H9 (cell line): ENCODE measurements around the gene IRX2. TPM values are rescaled to one million over a fixed set of nuclear protein-coding genes. Genes with fewer than 3 reads are reported as not detected.

Experiments used
- DNase-seq: peaks from one replicate; pipeline ENCODE4 v3.0.0-alpha.2; 2017
- H2AFZ ChIP-seq: one replicate; pipeline ENCODE4 v1.6.1; 2013; ENCODE audit warnings: mild to moderate bottlenecking, low read length, control low read depth, moderate library complexity
- H2AK5ac ChIP-seq: 2 replicates; pipeline ENCODE4 v1.6.1; 2013; ENCODE audit warnings: low read length, control low read depth, mixed read lengths; ENCODE audit not compliant: insufficient read length
- H2BK120ac ChIP-seq: one replicate; pipeline ENCODE4 v1.6.1; 2013; ENCODE audit warnings: low read depth, mild to moderate bottlenecking, low read length, control low read depth, inconsistent platforms; ENCODE audit not compliant: poor library complexity, severe bottlenecking
- H2BK12ac ChIP-seq: 2 replicates; pipeline ENCODE4 v1.6.1; 2013; ENCODE audit warnings: low read length, control low read depth, mixed read lengths, low read depth; ENCODE audit not compliant: insufficient read length
- H2BK15ac ChIP-seq: 2 replicates; pipeline ENCODE4 v1.6.1; 2013; ENCODE audit warnings: low read depth, low read length, control low read depth
- H2BK20ac ChIP-seq: one replicate; pipeline ENCODE4 v1.6.1; 2013; ENCODE audit warnings: low read depth, mild to moderate bottlenecking, low read length, control low read depth, inconsistent platforms; ENCODE audit not compliant: poor library complexity, severe bottlenecking
- H2BK5ac ChIP-seq: 2 replicates; pipeline ENCODE4 v1.6.1; 2013; ENCODE audit warnings: low read length, control low read depth, mixed read lengths; ENCODE audit not compliant: insufficient read length
- H3K14ac ChIP-seq: 2 replicates; pipeline ENCODE4 v1.6.1; 2013; ENCODE audit warnings: low read length, control low read depth; ENCODE audit not compliant: insufficient read depth
- H3K18ac ChIP-seq: 2 replicates; pipeline ENCODE4 v1.6.1; 2013; ENCODE audit warnings: low read depth, mild to moderate bottlenecking, mixed read lengths, low read length, control low read depth; ENCODE audit not compliant: insufficient read length
- H3K23ac ChIP-seq: 2 replicates; pipeline ENCODE4 v1.6.1; 2013; ENCODE audit warnings: low read length, control low read depth, mixed read lengths, low read depth; ENCODE audit not compliant: insufficient read length
- H3K23me2 ChIP-seq: 2 replicates; pipeline ENCODE4 v1.6.1; 2013; ENCODE audit warnings: low read depth, mild to moderate bottlenecking, mixed read lengths, low read length, control low read depth; ENCODE audit not compliant: insufficient read length, poor library complexity, severe bottlenecking
- H3K27ac ChIP-seq: 2 replicates; pipeline ENCODE4 v1.5.1; 2013; ENCODE audit warnings: low read length, control low read depth, mixed read lengths, low read depth; ENCODE audit not compliant: insufficient read length
- H3K27me3 ChIP-seq: 2 replicates; pipeline ENCODE4 v1.6.1; 2013; ENCODE audit warnings: low read length, control low read depth, inconsistent platforms; ENCODE audit not compliant: insufficient read depth
- H3K4ac ChIP-seq: 2 replicates; pipeline ENCODE4 v1.6.1; 2013; ENCODE audit warnings: low read depth, mild to moderate bottlenecking, control low read depth, inconsistent platforms, low read length, moderate library complexity
- H3K4me1 ChIP-seq: 2 replicates; pipeline ENCODE4 v1.6.1; 2013; ENCODE audit warnings: low read length, control low read depth, inconsistent platforms; ENCODE audit not compliant: insufficient read depth
- H3K4me2 ChIP-seq: 2 replicates; pipeline ENCODE4 v1.6.1; 2013; ENCODE audit warnings: low read length, control low read depth, mixed read lengths; ENCODE audit not compliant: insufficient read length, insufficient read depth
- H3K56ac ChIP-seq: 2 replicates; pipeline ENCODE4 v1.6.1; 2013; ENCODE audit warnings: low read depth, mild to moderate bottlenecking, mixed read lengths, low read length, control low read depth; ENCODE audit not compliant: insufficient read length
- H3K79me1 ChIP-seq: 2 replicates; pipeline ENCODE4 v1.6.1; 2013; ENCODE audit warnings: low read depth, mild to moderate bottlenecking, moderate library complexity, low read length, control low read depth, inconsistent platforms; ENCODE audit not compliant: insufficient read depth, poor library complexity, severe bottlenecking
- H3K79me2 ChIP-seq: 2 replicates; pipeline ENCODE4 v1.6.1; 2013; ENCODE audit warnings: low read length, control low read depth, inconsistent platforms; ENCODE audit not compliant: insufficient read depth
- H3K9ac ChIP-seq: 2 replicates; pipeline ENCODE4 v1.6.1; 2013; ENCODE audit warnings: low read length, control low read depth, mixed read lengths; ENCODE audit not compliant: insufficient read length; ENCODE audit errors: extremely low read depth
- H3K9me3 ChIP-seq: one replicate; pipeline ENCODE4 v1.6.1; 2013; ENCODE audit warnings: low read depth, low read length, inconsistent platforms; ENCODE audit not compliant: control insufficient read depth
- H3T11ph ChIP-seq: one replicate; pipeline ENCODE4 v1.6.1; 2013; ENCODE audit warnings: mild to moderate bottlenecking, low read length, control low read depth, inconsistent platforms
- H4K20me1 ChIP-seq: one replicate; pipeline ENCODE4 v1.6.1; 2013; ENCODE audit not compliant: control insufficient read depth, insufficient read length, insufficient read depth
- H4K5ac ChIP-seq: 2 replicates; pipeline ENCODE4 v1.6.1; 2013; ENCODE audit warnings: low read depth, mild to moderate bottlenecking, mixed read lengths, low read length, control low read depth; ENCODE audit not compliant: insufficient read length
- H4K8ac ChIP-seq: replicated peaks from 2 replicates; pipeline ENCODE4 v1.6.1; 2013; ENCODE audit warnings: low read length, control low read depth, mixed read lengths, low read depth; ENCODE audit not compliant: insufficient read length
- H4K91ac ChIP-seq: 2 replicates; pipeline ENCODE4 v1.6.1; 2013; ENCODE audit warnings: low read depth, mild to moderate bottlenecking, moderate library complexity, mixed read lengths, low read length, control low read depth; ENCODE audit not compliant: insufficient read length
- H3K27ac Mint-ChIP-seq, 3 experiments: 2 replicates in 2 of 3; 3 replicates in 1 of 3; pipeline ENCODE4 v1.8.0; 2020 to 2021; ENCODE audit warnings: mixed read lengths in 3 of 3, mild to moderate bottlenecking in 1 of 3, moderate library complexity in 1 of 3
- H3K27me3 Mint-ChIP-seq: 2 replicates; pipeline ENCODE4 v1.8.0; 2021; ENCODE audit warnings: low read depth, mild to moderate bottlenecking, moderate library complexity, mixed read lengths
- H3K36me3 Mint-ChIP-seq, 3 experiments: 2 replicates in 2 of 3; 3 replicates in 1 of 3; pipeline ENCODE4 v1.8.0; 2020 to 2021; ENCODE audit warnings: low read depth in 3 of 3, mixed read lengths in 3 of 3; ENCODE audit not compliant: insufficient read depth in 1 of 3
- H3K4me1 Mint-ChIP-seq, 2 experiments: 2 replicates each; pipeline ENCODE4 v1.8.0; 2020; ENCODE audit warnings: mixed read lengths in 2 of 2
- H3K4me3 Mint-ChIP-seq, 2 experiments: 2 replicates in 1 of 2; 3 replicates in 1 of 2; pipeline ENCODE4 v1.8.0; 2020 to 2021; ENCODE audit warnings: mild to moderate bottlenecking in 2 of 2, mixed read lengths in 2 of 2, moderate library complexity in 1 of 2
- H3K9me3 Mint-ChIP-seq, 2 experiments: 2 replicates in 1 of 2; 3 replicates in 1 of 2; pipeline ENCODE4 v1.8.0; 2020; ENCODE audit warnings: mild to moderate bottlenecking in 2 of 2, mixed read lengths in 2 of 2, moderate library complexity in 1 of 2
- WGBS: extraction: QIAGEN DNeasy Blood & Tissue Kit; methylation state at CpG from one replicate; pipeline ENCODE4 v1.1.7; 2013; ENCODE audit warnings: missing lambda C conversion rate, low lambda C conversion rate, mixed read lengths; ENCODE audit not compliant: insufficient read length; ENCODE audit errors: extremely low coverage; 5-methylcytosine and 5-hydroxymethylcytosine counted together
- total RNA-seq: library from RNA; stranded (reverse); gene quantifications from 2 replicates; pipeline ENCODE4 v1.2.1, GENCODE V29; 2021
- TF ChIP-seq, protein P1 (sequence below): fragments of 200-600 bp; sonication (generic); conservative IDR thresholded peaks from 3 replicates; pipeline ENCODE4 v1.8.0; 2021; ENCODE audit warnings: antibody characterized with exemption, mild to moderate bottlenecking

Gene IRX2
- total RNA-seq, 1 experiment from 2014 or later = 91.6 TPM

DNA sequence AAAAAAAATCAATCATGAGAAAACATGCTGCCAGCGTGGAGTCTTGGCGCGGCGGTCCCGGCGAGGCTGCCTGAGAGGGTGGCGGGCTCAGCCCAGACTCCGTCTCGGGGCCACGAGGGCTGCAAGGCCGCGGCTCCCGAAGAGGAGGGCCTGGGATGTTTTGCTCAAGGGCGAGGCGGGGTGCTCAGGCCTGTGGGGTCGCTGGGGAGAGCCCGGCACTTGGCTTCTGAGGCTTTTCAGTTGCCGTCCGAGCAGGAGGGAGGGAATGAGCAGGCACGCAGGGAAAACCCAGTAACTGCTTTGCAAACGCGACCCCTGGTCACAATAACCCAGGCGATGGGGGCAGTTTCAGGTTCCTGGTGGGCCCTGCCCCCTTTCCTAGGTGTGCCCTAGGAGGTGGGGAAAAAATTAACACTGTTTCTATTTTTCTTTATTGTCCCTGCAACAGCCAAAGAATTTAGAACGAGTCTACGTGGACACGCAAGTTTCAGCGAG lies 3.2 kb upstream of the IRX2 start:
- Mint-ChIP-seq H3K27ac (no peak overlapping the region), H3K4me1 (peaks cover 44 to 55% of the 10 kb centered on the region in 2 experiments), H3K36me3 (peaks cover 5 to 23% (median 13%) of the 10 kb centered on the region in 3 experiments), H3K4me3 (peak overlapping the region; percentile 83 to 85), H3K9me3 (peaks cover 2 to 16% of the 10 kb centered on the region in 2 experiments; a peak in 2 of 5 replicates), H3K27me3 (peaks cover 68% of the 10 kb centered on the region)
- peak overlapping the region; percentile 61; the same call in 1 of the 2 replicates for H3K14ac ChIP-seq
- H4K20me1 ChIP-seq = no peaks in the 10 kb centered on the region
- DNase-seq = no peak
- no peak overlapping the region for H2BK20ac ChIP-seq
- H2AK5ac ChIP-seq = no peak overlapping the region
- no peak overlapping the region for H4K91ac ChIP-seq
- TF ChIP-seq, protein P1, sequence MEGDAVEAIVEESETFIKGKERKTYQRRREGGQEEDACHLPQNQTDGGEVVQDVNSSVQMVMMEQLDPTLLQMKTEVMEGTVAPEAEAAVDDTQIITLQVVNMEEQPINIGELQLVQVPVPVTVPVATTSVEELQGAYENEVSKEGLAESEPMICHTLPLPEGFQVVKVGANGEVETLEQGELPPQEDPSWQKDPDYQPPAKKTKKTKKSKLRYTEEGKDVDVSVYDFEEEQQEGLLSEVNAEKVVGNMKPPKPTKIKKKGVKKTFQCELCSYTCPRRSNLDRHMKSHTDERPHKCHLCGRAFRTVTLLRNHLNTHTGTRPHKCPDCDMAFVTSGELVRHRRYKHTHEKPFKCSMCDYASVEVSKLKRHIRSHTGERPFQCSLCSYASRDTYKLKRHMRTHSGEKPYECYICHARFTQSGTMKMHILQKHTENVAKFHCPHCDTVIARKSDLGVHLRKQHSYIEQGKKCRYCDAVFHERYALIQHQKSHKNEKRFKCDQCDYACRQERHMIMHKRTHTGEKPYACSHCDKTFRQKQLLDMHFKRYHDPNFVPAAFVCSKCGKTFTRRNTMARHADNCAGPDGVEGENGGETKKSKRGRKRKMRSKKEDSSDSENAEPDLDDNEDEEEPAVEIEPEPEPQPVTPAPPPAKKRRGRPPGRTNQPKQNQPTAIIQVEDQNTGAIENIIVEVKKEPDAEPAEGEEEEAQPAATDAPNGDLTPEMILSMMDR = no peak
- H2AFZ ChIP-seq = no peak overlapping the region
- peaks cover 40% of the 10 kb centered on the region; the same call in 1 of the 2 replicates for H3K27me3 ChIP-seq
- no peak overlapping the region for H2BK12ac ChIP-seq
- no peaks in the 10 kb centered on the region for H3K79me1 ChIP-seq
- no peak overlapping the region for H2BK5ac ChIP-seq
- no peak overlapping the region for H3K9ac ChIP-seq
- no peak overlapping the region for H3K18ac ChIP-seq
- H3K4me1 ChIP-seq = peaks cover 4% of the 10 kb centered on the region; the same call in 1 of the 2 replicates
- no peak overlapping the region for H3K4ac ChIP-seq
- H3K4me2 ChIP-seq = peak overlapping the region; percentile 70
- H3K23ac ChIP-seq = no peak overlapping the region
- H4K5ac ChIP-seq = no peak overlapping the region
- no peaks in the 10 kb centered on the region for H3K9me3 ChIP-seq
- H3K27ac ChIP-seq = no peak overlapping the region
- H4K8ac ChIP-seq = no peak overlapping the region
- no peak overlapping the region for H2BK120ac ChIP-seq
- no CpG with 5 or more reads among the region's 27 CpGs for WGBS
- no peak overlapping the region for H3T11ph ChIP-seq
- no peaks in the 10 kb centered on the region for H3K79me2 ChIP-seq
- peaks cover 44% of the 10 kb centered on the region for H3K23me2 ChIP-seq
- H3K56ac ChIP-seq = no peak overlapping the region
- no peak overlapping the region for H2BK15ac ChIP-seq
